Chondrocyte (in vitro differentiated cells): Measurements from ENCODE around the gene PPP1R2. TPM values are rescaled to one million over a fixed set of nuclear protein-coding genes. Genes with fewer than 3 reads are reported as not detected.

Experiments used
- DNase-seq: peaks from one replicate; pipeline ENCODE4 v3.0.0; 2021; ENCODE audit warnings: mixed read lengths, low spot score
- H3K27ac Mint-ChIP-seq: one replicate; pipeline ENCODE4 v1.8.0; 2021; ENCODE audit warnings: mild to moderate bottlenecking, moderate library complexity, mixed read lengths; ENCODE audit not compliant: unreplicated experiment
- H3K27me3 Mint-ChIP-seq: 2 replicates; pipeline ENCODE4 v1.8.0; 2021; ENCODE audit warnings: low read depth, mixed read lengths
- H3K36me3 Mint-ChIP-seq: 2 replicates; pipeline ENCODE4 v1.8.0; 2021; ENCODE audit warnings: low read depth, mixed read lengths
- H3K4me1 Mint-ChIP-seq: 2 replicates; pipeline ENCODE4 v1.8.0; 2021; ENCODE audit warnings: low read depth, mild to moderate bottlenecking, mixed read lengths
- H3K4me3 Mint-ChIP-seq: one replicate; pipeline ENCODE4 v1.8.0; 2021; ENCODE audit warnings: mild to moderate bottlenecking, moderate library complexity, mixed read lengths; ENCODE audit not compliant: unreplicated experiment
- H3K9me3 Mint-ChIP-seq: 2 replicates; pipeline ENCODE4 v1.8.0; 2021; ENCODE audit warnings: low read depth, mixed read lengths
- total RNA-seq: library from RNA; stranded (reverse); gene quantifications from 3 replicates; pipeline ENCODE4 v1.2.1, GENCODE V29; 2021
- TF ChIP-seq, protein P1 (sequence below): fragments of 200-600 bp; sonication (generic); IDR thresholded peaks from 2 replicates; pipeline ENCODE4 v1.5.0; 2021; ENCODE audit warnings: antibody characterized with exemption, mild to moderate bottlenecking, moderate library complexity

PPP1R2 gene
- total RNA-seq, 1 donor from 2014 or later, result 45.8 TPM

DNA sequence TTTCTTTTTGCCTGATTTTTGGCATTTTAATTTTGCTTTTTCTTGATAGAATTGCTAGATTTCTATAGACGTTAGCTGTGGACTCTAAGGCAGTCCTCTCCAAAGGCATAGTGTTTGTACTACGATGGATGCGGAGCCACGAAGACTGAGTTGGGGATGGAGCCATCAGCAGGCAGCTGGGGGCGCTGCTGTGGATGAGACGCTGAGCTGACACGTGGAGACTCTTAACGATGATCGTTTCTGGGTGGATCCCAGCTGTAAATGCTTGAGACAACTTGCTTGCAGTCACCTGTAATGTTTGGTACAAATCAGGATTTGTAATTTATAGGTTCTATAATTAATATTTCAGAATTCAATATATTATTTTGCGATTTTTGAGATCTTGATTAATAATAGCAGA, 13.3 kb upstream of the PPP1R2 start:
- no peak overlapping the region for H3K4me3 Mint-ChIP-seq
- no peak for DNase-seq

DNA sequence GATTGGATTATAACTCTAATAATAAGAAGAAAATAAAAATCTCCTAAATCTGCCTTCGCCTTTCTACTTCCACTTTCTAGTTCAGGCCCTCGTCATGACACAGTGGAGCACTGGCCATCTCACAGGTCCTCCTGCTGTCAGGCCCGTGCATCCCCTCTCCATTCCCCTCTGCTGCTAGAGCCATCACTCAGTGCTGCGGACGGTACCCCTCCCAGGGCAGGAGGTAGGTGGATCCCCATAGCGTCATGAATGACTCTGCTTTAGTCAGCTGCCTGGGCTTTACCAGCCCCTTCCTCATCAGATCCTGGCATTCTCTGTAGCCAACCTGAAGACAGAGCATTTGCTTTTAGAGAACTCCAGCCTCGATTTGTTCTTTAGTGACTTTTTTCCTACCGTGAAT, 12.0 kb upstream of the PPP1R2 start:
- TF ChIP-seq, protein P1, sequence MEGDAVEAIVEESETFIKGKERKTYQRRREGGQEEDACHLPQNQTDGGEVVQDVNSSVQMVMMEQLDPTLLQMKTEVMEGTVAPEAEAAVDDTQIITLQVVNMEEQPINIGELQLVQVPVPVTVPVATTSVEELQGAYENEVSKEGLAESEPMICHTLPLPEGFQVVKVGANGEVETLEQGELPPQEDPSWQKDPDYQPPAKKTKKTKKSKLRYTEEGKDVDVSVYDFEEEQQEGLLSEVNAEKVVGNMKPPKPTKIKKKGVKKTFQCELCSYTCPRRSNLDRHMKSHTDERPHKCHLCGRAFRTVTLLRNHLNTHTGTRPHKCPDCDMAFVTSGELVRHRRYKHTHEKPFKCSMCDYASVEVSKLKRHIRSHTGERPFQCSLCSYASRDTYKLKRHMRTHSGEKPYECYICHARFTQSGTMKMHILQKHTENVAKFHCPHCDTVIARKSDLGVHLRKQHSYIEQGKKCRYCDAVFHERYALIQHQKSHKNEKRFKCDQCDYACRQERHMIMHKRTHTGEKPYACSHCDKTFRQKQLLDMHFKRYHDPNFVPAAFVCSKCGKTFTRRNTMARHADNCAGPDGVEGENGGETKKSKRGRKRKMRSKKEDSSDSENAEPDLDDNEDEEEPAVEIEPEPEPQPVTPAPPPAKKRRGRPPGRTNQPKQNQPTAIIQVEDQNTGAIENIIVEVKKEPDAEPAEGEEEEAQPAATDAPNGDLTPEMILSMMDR, result no peak
- no peaks in the 10 kb centered on the region for H3K4me1 Mint-ChIP-seq
- no peak overlapping the region for H3K4me3 Mint-ChIP-seq

More for the DNA sequence above, 13.3 kb upstream of the PPP1R2 start:
- TF ChIP-seq, protein P1, result peak; percentile 57
- Mint-ChIP-seq H3K36me3 (no peaks in the 10 kb centered on the region), H3K9me3 (no peaks in the 10 kb centered on the region), H3K27ac (no peak overlapping the region), H3K27me3 (peaks cover 14% of the 10 kb centered on the region), H3K4me1 (no peaks in the 10 kb centered on the region)

DNA sequence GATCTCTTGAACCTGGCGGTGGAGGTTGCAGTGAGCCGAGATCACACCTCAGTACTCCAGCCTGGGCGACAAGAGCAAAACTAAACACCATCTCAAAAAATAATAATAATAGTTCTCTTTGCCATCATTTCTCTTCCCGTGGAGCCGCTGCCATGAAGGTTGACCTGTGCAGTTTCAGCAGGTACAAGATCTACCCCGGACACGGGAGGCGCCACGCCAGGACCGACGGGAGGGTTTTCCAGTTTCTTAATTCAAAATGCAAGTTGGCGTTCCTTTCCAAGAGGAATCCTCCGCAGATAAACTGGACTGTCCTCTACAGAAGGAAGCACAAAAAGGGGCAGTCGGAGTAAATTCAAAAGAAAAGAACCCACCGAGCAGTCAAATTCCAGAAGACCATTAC, 11.3 kb upstream of the PPP1R2 start:
- H3K27ac Mint-ChIP-seq, result no peak overlapping the region
- TF ChIP-seq, protein P1, result no peak
- no peak overlapping the region for H3K4me3 Mint-ChIP-seq
- H3K9me3 Mint-ChIP-seq, result no peaks in the 10 kb centered on the region
- peaks cover 12% of the 10 kb centered on the region for H3K27me3 Mint-ChIP-seq
- no peaks in the 10 kb centered on the region for H3K4me1 Mint-ChIP-seq
- DNase-seq, result no peak
- H3K36me3 Mint-ChIP-seq, result no peaks in the 10 kb centered on the region

More for the DNA sequence above, 12.0 kb upstream of the PPP1R2 start:
- no peak for DNase-seq
- no peaks in the 10 kb centered on the region for H3K9me3 Mint-ChIP-seq
- H3K27me3 Mint-ChIP-seq, result peaks cover 14% of the 10 kb centered on the region
- H3K36me3 Mint-ChIP-seq, result no peaks in the 10 kb centered on the region
- H3K27ac Mint-ChIP-seq, result no peak overlapping the region

DNA sequence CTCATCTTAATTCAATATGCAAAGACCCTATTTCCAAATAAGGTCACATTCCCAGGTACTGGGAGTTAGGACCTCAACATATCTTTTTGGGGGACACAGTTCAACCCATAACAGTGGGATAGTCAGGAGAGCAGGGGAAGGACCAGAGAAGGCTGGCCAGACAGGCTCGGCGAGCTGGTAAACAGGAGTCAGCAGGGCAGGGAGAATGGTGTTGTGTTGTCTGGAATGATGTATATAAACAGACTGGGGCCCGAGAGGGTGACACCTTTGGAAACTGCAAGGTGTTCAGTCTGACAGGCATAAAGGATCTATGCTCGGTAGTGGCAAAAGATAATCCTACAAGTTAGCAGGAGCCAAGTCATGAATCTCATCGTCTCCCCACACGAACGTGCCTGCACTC, 10.1 kb upstream of the PPP1R2 start:
- Mint-ChIP-seq H3K36me3 (no peaks in the 10 kb centered on the region), H3K27ac (no peak overlapping the region), H3K4me1 (no peaks in the 10 kb centered on the region), H3K4me3 (no peak overlapping the region), H3K27me3 (peaks cover 12% of the 10 kb centered on the region), H3K9me3 (no peaks in the 10 kb centered on the region)
- TF ChIP-seq, protein P1, result no peak
- no peak for DNase-seq

DNA sequence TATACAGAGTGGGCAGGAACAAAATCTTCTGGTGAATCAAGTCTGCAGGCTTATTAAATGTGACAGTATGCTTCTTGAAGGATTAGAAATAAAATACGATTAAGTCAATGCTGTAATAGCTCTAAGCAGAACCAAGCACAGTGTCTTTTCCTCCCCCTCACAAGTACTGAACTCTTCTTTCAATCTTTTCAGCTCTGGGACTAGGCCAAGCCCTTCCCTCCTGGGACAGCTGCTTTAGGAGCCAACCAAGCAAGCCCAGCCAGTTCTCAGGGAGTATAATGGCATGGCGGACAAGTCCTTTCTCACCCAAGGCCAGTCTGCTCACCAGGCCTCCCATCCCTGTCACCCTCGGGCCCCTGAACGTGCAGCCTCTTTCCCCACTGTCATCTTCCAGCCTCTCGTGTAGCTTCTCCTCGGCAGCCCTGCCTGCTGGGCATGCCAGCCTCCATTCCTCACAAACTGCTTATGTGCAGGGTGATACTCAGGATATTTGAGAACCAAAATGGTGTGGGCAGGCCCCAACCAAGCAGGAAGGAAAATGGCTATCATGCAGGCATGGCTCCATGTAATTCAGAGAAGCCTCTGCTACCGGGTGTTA, 8.4 kb upstream of the PPP1R2 start:
- Mint-ChIP-seq H3K36me3 (no peaks in the 10 kb centered on the region), H3K9me3 (no peaks in the 10 kb centered on the region), H3K27ac (no peak overlapping the region), H3K4me1 (peaks cover 4% of the 10 kb centered on the region), H3K27me3 (peaks cover 12% of the 10 kb centered on the region), H3K4me3 (no peak overlapping the region)
- no peak for DNase-seq
- TF ChIP-seq, protein P1, result no peak
